ENCODE results near the gene TGFBR3.

- TF ChIP-seq CTCF (IDR thresholded peaks at IDR 0.05) (no peak), POLR2A (IDR thresholded peaks at IDR 0.05) (no peak), EP300 (IDR thresholded peaks at IDR 0.05) (no peak)
These were observed 108.8 kb downstream of the TGFBR3 start for GRCh38 chr1:91777196-91777595.

Data from stomach (tissue), 4 donors.